GM23248 (cell line): ENCODE data around the gene SEZ6L.

ENCODE experiments used
- EZH2 ChIP-seq: fragments of 200-600 bp; sonication (generic); IDR thresholded peaks from 2 replicates; pipeline ENCODE4 v1.6.1; 2018; ENCODE audit warnings: antibody characterized with exemption, mild to moderate bottlenecking; ENCODE audit not compliant: insufficient read depth, poor library complexity, severe bottlenecking
- EZH2phosphoT487 ChIP-seq: fragments of 200-600 bp; sonication (generic); IDR thresholded peaks from 2 replicates; pipeline ENCODE4 v1.6.1; 2018; ENCODE audit warnings: antibody characterized with exemption, moderate library complexity, mild to moderate bottlenecking, low read depth; ENCODE audit not compliant: insufficient read depth

DNA sequence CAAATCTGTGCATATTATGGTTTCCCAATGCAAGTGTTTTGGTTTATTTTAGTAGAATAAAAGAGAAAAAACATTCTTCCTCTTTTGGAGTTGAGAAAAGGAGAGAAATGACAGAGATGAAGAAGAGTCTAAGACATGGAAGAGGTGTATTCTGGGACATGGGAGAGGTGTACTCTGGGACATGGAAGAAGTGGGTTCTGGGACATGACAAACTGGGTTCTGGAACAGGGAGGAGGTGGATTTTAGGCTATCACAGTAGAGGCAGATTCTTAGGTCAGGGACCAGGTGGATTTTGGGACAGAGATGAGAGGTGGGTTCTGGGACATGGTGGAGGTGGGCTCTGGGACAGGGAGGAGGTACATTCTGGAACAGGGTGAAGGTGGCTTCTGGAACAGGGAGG is 257.7 kb downstream of the SEZ6L start:
- TF ChIP-seq EZH2 (no peak), EZH2phosphoT487 (no peak)
